ENCODE results near the gene RAB17. TPM values are rescaled to one million over a fixed set of nuclear protein-coding genes. Genes with fewer than 3 reads are reported as not detected.

The RAB17 gene
- total and polyA plus RNA-seq, 2 donors from 2014 or later: 59.1 to 151 TPM

DNA sequence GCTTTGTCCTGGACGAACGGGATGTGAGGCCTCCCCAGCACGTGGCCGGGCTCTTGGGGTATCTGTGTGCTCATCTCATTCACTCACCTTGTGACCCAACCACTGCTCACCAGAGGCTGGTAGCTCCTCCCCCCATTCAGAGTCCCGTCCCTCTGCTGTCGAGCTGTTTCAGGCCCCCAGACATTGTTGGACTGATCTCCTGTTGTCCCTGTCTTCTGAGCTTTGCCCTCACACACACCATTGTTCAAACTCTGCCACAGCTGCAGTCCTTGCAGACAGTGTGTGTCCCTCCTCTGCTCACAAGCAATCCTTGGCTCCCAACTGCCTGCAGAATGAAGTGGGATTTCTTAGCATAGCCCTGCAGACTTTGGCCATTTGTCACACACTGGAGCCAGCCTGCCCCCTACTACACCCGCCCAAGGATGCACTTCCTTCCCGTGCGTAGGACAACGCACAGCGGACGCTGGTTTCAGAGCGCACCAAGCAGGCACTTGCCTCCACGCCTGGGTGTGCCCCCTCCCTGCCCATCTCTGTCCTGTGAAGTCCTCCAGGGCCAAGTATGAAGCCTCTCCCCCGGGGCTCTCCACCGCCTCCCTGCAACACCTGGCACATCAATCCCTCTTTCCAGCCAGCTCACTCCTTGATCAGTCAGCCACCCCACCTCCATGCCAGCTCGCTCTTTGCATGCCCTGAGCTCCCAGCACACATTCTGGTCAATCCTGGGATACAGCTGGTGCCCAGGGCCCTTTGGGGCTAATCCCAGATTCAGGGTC is 40.7 kb downstream of the RAB17 start:
- peaks cover 0 to 6% (median 3%) of the 10 kb centered on the region in 3 donors for H3K4me1 ChIP-seq (ENCODE audit: control insufficient read depth in 2 of 3, insufficient read depth in 2 of 3, low read depth in 1 of 3, low read length in 3 of 3)
- peak in 1 of 5 donors; percentile 57 for DNase-seq
- intact Hi-C loops (cut with DNase I): no loop called here

GRCh38 chr2:237549216-237549615 is 41.3 kb downstream of the RAB17 start:
- Histone ChIP-seq H3K4me1 (ENCODE audit: control insufficient read depth in 2 of 3, insufficient read depth in 2 of 3, low read depth in 1 of 3, low read length in 3 of 3) (peaks cover 0 to 6% (median 3%) of the 10 kb centered on the region in 3 donors), H3K9ac (ENCODE audit: low read length in 3 of 3) (no peak overlapping the region), H3K36me3 (ENCODE audit: control insufficient read depth in 2 of 3, insufficient read depth in 3 of 3, low read length in 3 of 3) (no peaks in the 10 kb centered on the region), H3K27ac (ENCODE audit: low read depth in 2 of 2, low read length in 2 of 2) (no peak overlapping the region), H3K9me3 (ENCODE audit: control insufficient read depth in 2 of 3, insufficient read depth in 1 of 3, low read length in 3 of 3) (no peaks in the 10 kb centered on the region), H3K27me3 (ENCODE audit: control insufficient read depth, insufficient read depth, low read length) (no peaks in the 10 kb centered on the region), H3K4me3 (ENCODE audit: low read length in 3 of 3) (no peak overlapping the region)
- FAIRE-seq (no peak), DNase-seq (peak in 1 of 5 donors; percentile 35)
- no peak for TF ChIP-seq CTCF (IDR thresholded peaks at IDR 0.05; ENCODE audit: borderline replicate concordance, extremely low read depth, insufficient read depth)
- intact Hi-C loops (cut with DNase I): no loop called here

More for the DNA sequence above, 40.7 kb downstream of the RAB17 start:
- TF ChIP-seq CTCF (IDR thresholded peaks at IDR 0.05; ENCODE audit: borderline replicate concordance, extremely low read depth, insufficient read depth): no peak
- no peaks in the 10 kb centered on the region for H3K27me3 ChIP-seq (ENCODE audit: control insufficient read depth, insufficient read depth, low read length)
- no peak for FAIRE-seq
- no peaks in the 10 kb centered on the region for H3K36me3 ChIP-seq (ENCODE audit: control insufficient read depth in 2 of 3, insufficient read depth in 3 of 3, low read length in 3 of 3)
- no peak overlapping the region for H3K27ac ChIP-seq (ENCODE audit: low read depth in 2 of 2, low read length in 2 of 2)
- no peak overlapping the region for H3K4me3 ChIP-seq (ENCODE audit: low read length in 3 of 3)
- no peaks in the 10 kb centered on the region for H3K9me3 ChIP-seq (ENCODE audit: control insufficient read depth in 2 of 3, insufficient read depth in 1 of 3, low read length in 3 of 3)
- no peak overlapping the region for H3K9ac ChIP-seq (ENCODE audit: low read length in 3 of 3)

- intact Hi-C loops (cut with DNase I): no loop called here
- TF ChIP-seq CTCF (IDR thresholded peaks at IDR 0.05; ENCODE audit: borderline replicate concordance, extremely low read depth, insufficient read depth): no peak
- H3K27ac ChIP-seq (ENCODE audit: low read depth in 2 of 2, low read length in 2 of 2): no peak overlapping the region
- no peak overlapping the region for H3K9ac ChIP-seq (ENCODE audit: low read length in 3 of 3)
- no peaks in the 10 kb centered on the region for H3K27me3 ChIP-seq (ENCODE audit: control insufficient read depth, insufficient read depth, low read length)
- H3K9me3 ChIP-seq (ENCODE audit: control insufficient read depth in 2 of 3, insufficient read depth in 1 of 3, low read length in 3 of 3): no peaks in the 10 kb centered on the region
- no peaks in the 10 kb centered on the region for H3K36me3 ChIP-seq (ENCODE audit: control insufficient read depth in 2 of 3, insufficient read depth in 3 of 3, low read length in 3 of 3)
- FAIRE-seq (no peak), DNase-seq (peak in 2 of 5 donors; percentile 58 to 66)
- H3K4me1 ChIP-seq (ENCODE audit: control insufficient read depth in 2 of 3, insufficient read depth in 2 of 3, low read depth in 1 of 3, low read length in 3 of 3): peaks cover 0 to 6% (median 3%) of the 10 kb centered on the region in 3 donors
- H3K4me3 ChIP-seq (ENCODE audit: low read length in 3 of 3): no peak overlapping the region
Measured at GRCh38 chr2:237547841-237548416, 42.6 kb downstream of the RAB17 start.

All from kidney (tissue), 14 donors.